GM18505 (cell line): ENCODE data around the gene FAM221A.

Source experiments
- ATAC-seq: cut with Tn5 transposase; IDR thresholded peaks from one replicate; pipeline ENCODE4 v1.9.1; 2021; ENCODE audit not compliant: unreplicated experiment
- POLR2A ChIP-seq: IDR thresholded peaks from 4 replicates; pipeline ENCODE4 v1.6.1; 2011; ENCODE audit warnings: borderline replicate concordance; ENCODE audit not compliant: insufficient read depth, insufficient read length; ENCODE audit errors: extremely low read depth

FAM221A gene

GRCh38 chr7:23685731-23686130 lies 5.7 kb downstream of the FAM221A start:
- no peak for TF ChIP-seq POLR2A
- ATAC-seq: no peak

- no peak for TF ChIP-seq POLR2A
- no peak for ATAC-seq
Measured at GRCh38 chr7:23687011-23687410, 7.0 kb downstream of the FAM221A start.

GRCh38 chr7:23689165-23689564 lies 9.2 kb downstream of the FAM221A start:
- ATAC-seq: no peak
- no peak for TF ChIP-seq POLR2A

GRCh38 chr7:23691320-23691719 lies 11.3 kb downstream of the FAM221A start:
- TF ChIP-seq POLR2A: no peak
- ATAC-seq: no peak

GRCh38 chr7:23693224-23693623 lies 13.2 kb downstream of the FAM221A start:
- ATAC-seq: no peak
- no peak for TF ChIP-seq POLR2A

- no peak for ATAC-seq
- TF ChIP-seq POLR2A: no peak
Measured at GRCh38 chr7:23696916-23697441, 17.0 kb downstream of the FAM221A start.

- no peak for ATAC-seq
- TF ChIP-seq POLR2A: no peak
Measured at GRCh38 chr7:23698822-23699221, 18.8 kb downstream of the FAM221A start.

- TF ChIP-seq POLR2A: no peak
- no peak for ATAC-seq
Measured at GRCh38 chr7:23700046-23700445, 20.0 kb downstream of the FAM221A start.

GRCh38 chr7:23709081-23709750 lies 29.2 kb downstream of the FAM221A start:
- no peak for TF ChIP-seq POLR2A
- no peak for ATAC-seq

- ATAC-seq: no peak
- TF ChIP-seq POLR2A: no peak
Measured at GRCh38 chr7:23710000-23710399, 30.0 kb downstream of the FAM221A start, which contains the start of gene STK31. STK31 (plus strand) TSS chr7:23710219; CDS start chr7:23710286, 67 bp downstream.

- TF ChIP-seq POLR2A: no peak
- no peak for ATAC-seq
Measured at GRCh38 chr7:23712368-23713284, 32.6 kb downstream of the FAM221A start.

- no peak for ATAC-seq
- TF ChIP-seq POLR2A: no peak
Measured at GRCh38 chr7:23713285-23714149, 33.5 kb downstream of the FAM221A start.

GRCh38 chr7:23714150-23714464 lies 34.1 kb downstream of the FAM221A start:
- no peak for ATAC-seq
- no peak for TF ChIP-seq POLR2A
